ENCODE results near the gene HIRIP3.
A peak's percentile ranks its signal among the peaks of the same experiment; 100 is the strongest.
"Not testable (repeated sequence)": the region's sequence is repeated elsewhere in the genome, so short reads cannot be mapped to it uniquely, and the experiment has no call there.

Gene HIRIP3

GRCh38 chr16:30017937-30018336 lies 22.5 kb upstream of the HIRIP3 start:
- in situ Hi-C loops (cut with MboI; ENCODE audit: low pct_unique_long_range_greater_than_20kb, low sequenced_read_pairs) = loop anchor here (25.0 kb wide), 1 partner anchor 331 kb away; the partner anchor contains the start of gene QPRT
- not testable (repeated sequence) for DNase-seq

GRCh38 chr16:30017277-30017656 lies 21.9 kb upstream of the HIRIP3 start:
- DNase-seq = no peak
- in situ Hi-C loops (cut with MboI; ENCODE audit: low pct_unique_long_range_greater_than_20kb, low sequenced_read_pairs) = loop anchor here (25.0 kb wide), 1 partner anchor 330 kb away; the partner anchor contains the start of gene QPRT

GRCh38 chr16:30016555-30017276 lies 21.3 kb upstream of the HIRIP3 start:
- in situ Hi-C loops (cut with MboI; ENCODE audit: low pct_unique_long_range_greater_than_20kb, low sequenced_read_pairs) = loop anchor here (25.0 kb wide), 1 partner anchor 329 kb away; the partner anchor contains the start of gene QPRT
- no peak for DNase-seq

- not testable (repeated sequence) for DNase-seq
- in situ Hi-C loops (cut with MboI; ENCODE audit: low pct_unique_long_range_greater_than_20kb, low sequenced_read_pairs) = loop anchor here (25.0 kb wide), 1 partner anchor 328 kb away; the partner anchor contains the start of gene QPRT
These were observed 20.0 kb upstream of the HIRIP3 start for GRCh38 chr16:30015450-30015849.

GRCh38 chr16:30012598-30012997 lies 17.2 kb upstream of the HIRIP3 start:
- in situ Hi-C loops (cut with MboI; ENCODE audit: low pct_unique_long_range_greater_than_20kb, low sequenced_read_pairs) = loop anchor here (25.0 kb wide), 1 partner anchor 325 kb away; the partner anchor contains the start of gene QPRT

GRCh38 chr16:30011714-30012504 lies 16.5 kb upstream of the HIRIP3 start:
- in situ Hi-C loops (cut with MboI; ENCODE audit: low pct_unique_long_range_greater_than_20kb, low sequenced_read_pairs) = loop anchor here (25.0 kb wide), 1 partner anchor 325 kb away; the partner anchor contains the start of gene QPRT
- no peak for DNase-seq

More at GRCh38 chr16:30012598-30012997, 17.2 kb upstream of the HIRIP3 start:
- DNase-seq = not testable (repeated sequence)

GRCh38 chr16:30010844-30011713 lies 15.7 kb upstream of the HIRIP3 start, which contains the start of gene DOC2A:
TSS of gene DOC2A (minus strand) at chr16:30011027. CDS start at chr16:30010222, 805 bp downstream.
- in situ Hi-C loops (cut with MboI; ENCODE audit: low pct_unique_long_range_greater_than_20kb, low sequenced_read_pairs) = loop anchor here (25.0 kb wide), 1 partner anchor 324 kb away; the partner anchor contains the start of gene QPRT
- no peak for DNase-seq

- in situ Hi-C loops (cut with MboI; ENCODE audit: low pct_unique_long_range_greater_than_20kb, low sequenced_read_pairs) = loop anchor here (25.0 kb wide), 1 partner anchor 323 kb away; the partner anchor contains the start of gene QPRT
- DNase-seq = no peak
These were observed 14.8 kb upstream of the HIRIP3 start for GRCh38 chr16:30009990-30010843.

GRCh38 chr16:30009085-30009862 lies 13.9 kb upstream of the HIRIP3 start:
- no peak for DNase-seq
- in situ Hi-C loops (cut with MboI; ENCODE audit: low pct_unique_long_range_greater_than_20kb, low sequenced_read_pairs) = loop anchor here (25.0 kb wide), 1 partner anchor 322 kb away; the partner anchor contains the start of gene QPRT

- in situ Hi-C loops (cut with MboI; ENCODE audit: low pct_unique_long_range_greater_than_20kb, low sequenced_read_pairs) = loop anchor here (25.0 kb wide), 1 partner anchor 320 kb away; the partner anchor contains the start of gene QPRT
- no peak for DNase-seq
These were observed 12.0 kb upstream of the HIRIP3 start for GRCh38 chr16:30007378-30007895.

- DNase-seq = no peak
- in situ Hi-C loops (cut with MboI; ENCODE audit: low pct_unique_long_range_greater_than_20kb, low sequenced_read_pairs) = loop anchor here (25.0 kb wide), 1 partner anchor 320 kb away; the partner anchor contains the start of gene QPRT
These were observed 11.4 kb upstream of the HIRIP3 start for GRCh38 chr16:30006659-30007377.

GRCh38 chr16:30006095-30006473 lies 10.7 kb upstream of the HIRIP3 start:
- in situ Hi-C loops (cut with MboI; ENCODE audit: low pct_unique_long_range_greater_than_20kb, low sequenced_read_pairs) = loop anchor here (25.0 kb wide), 1 partner anchor 319 kb away; the partner anchor contains the start of gene QPRT
- DNase-seq = no peak

GRCh38 chr16:30005341-30006094 lies 10.1 kb upstream of the HIRIP3 start:
- in situ Hi-C loops (cut with MboI; ENCODE audit: low pct_unique_long_range_greater_than_20kb, low sequenced_read_pairs) = loop anchor here (25.0 kb wide), 1 partner anchor 318 kb away; the partner anchor contains the start of gene QPRT
- peak; percentile 35 for DNase-seq

GRCh38 chr16:30004811-30005242 lies 9.4 kb upstream of the HIRIP3 start:
- in situ Hi-C loops (cut with MboI; ENCODE audit: low pct_unique_long_range_greater_than_20kb, low sequenced_read_pairs) = loop anchor here (25.0 kb wide), 1 partner anchor 318 kb away; the partner anchor contains the start of gene QPRT
- DNase-seq = no peak

- in situ Hi-C loops (cut with MboI; ENCODE audit: low pct_unique_long_range_greater_than_20kb, low sequenced_read_pairs) = loop anchor here (25.0 kb wide), 1 partner anchor 317 kb away; the partner anchor contains the start of gene QPRT
- DNase-seq = no peak
These were observed 9.0 kb upstream of the HIRIP3 start for GRCh38 chr16:30004424-30004776.
